ENCODE measurements around the gene DDAH2. TPM values are rescaled to one million over a fixed set of nuclear protein-coding genes. Genes with fewer than 3 reads are reported as not detected.

Gene DDAH2
- total RNA-seq, 3 donors from 2014 or later (not counting 1 experiment from before 2014, with no cell fraction given): 22.3 to 36.1 (median 24.6) TPM

DNA sequence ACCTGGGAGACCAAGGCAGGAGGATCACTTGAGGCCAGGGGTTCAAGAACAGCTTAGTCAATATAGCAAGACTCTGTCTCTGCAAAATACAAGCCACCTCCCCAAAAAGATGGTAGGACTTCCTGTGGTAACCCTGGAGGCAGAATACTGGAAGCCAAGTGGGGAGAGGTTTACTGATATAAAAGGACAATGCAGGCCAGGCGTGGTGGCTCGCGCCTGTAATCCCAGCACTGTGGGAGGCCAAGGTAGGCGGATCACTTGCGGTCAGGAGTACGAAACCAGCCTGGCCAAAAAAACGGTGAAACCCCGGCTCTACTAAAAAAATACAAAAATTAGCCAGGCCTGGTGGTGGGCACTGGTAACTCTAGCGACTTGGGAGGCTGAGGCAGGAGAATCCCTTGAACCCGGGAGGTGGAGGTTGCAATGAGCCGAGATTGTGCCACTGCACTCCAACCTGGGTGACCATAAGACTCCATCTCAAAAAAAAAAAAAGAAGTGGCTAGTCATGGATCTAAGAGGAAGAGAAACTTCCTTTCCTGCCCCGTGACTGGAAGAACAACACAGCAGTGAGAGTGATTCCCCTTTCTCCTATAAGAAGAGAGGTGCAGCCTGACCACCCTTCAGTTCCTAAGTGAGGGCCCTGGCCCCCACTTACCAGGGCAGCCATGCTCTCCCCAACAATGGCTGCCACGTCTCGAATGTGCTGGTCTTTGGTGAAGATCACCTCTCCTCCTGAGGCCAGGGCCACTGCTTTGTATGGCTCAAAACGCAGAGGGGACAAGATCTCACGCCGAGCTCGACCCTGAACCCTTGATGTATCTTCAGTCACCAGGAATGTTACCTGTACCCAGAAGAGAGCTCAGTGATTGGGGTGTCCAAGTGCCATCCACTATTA, 39.5 kb upstream of the DDAH2 start:
- Histone ChIP-seq H3K27me3 (ENCODE audit: control insufficient read depth, insufficient read depth, low read length) (no peaks in the 10 kb centered on the region), H3K27ac (ENCODE audit: low read length) (no peak overlapping the region), H3K4me3 (ENCODE audit: low read length) (no peak overlapping the region), H3K36me3 (ENCODE audit: control insufficient read depth, insufficient read depth, low read length) (no peaks in the 10 kb centered on the region), H3K9me3 (ENCODE audit: control insufficient read depth, insufficient read depth, low read length) (no peaks in the 10 kb centered on the region), H3K4me1 (ENCODE audit: control insufficient read depth, insufficient read depth, low read length) (peaks cover 33% of the 10 kb centered on the region)
- H3K36me3 Mint-ChIP-seq: no peaks in the 10 kb centered on the region
- DNase-seq: no peak
- intact Hi-C loops (cut with micrococcal nuclease): loop anchor here (1.0 kb wide), 1 partner anchor 39 kb away; the partner anchor contains the start of gene DDAH2
- no peaks in the 10 kb centered on the region for H3K9me3 Mint-ChIP-seq
- 96% methylated on average over 18 of the region's 18 CpGs for WGBS (ENCODE audit: insufficient coverage)
- no peaks in the 10 kb centered on the region for H3K27me3 Mint-ChIP-seq (ENCODE audit: low read depth in 2 of 2)
- no peak for ATAC-seq
- no peak overlapping the region for H3K27ac Mint-ChIP-seq
- no peak overlapping the region for H3K4me3 Mint-ChIP-seq
- peaks cover 6 to 28% of the 10 kb centered on the region in 2 donors for H3K4me1 Mint-ChIP-seq
- TF ChIP-seq, protein P1, sequence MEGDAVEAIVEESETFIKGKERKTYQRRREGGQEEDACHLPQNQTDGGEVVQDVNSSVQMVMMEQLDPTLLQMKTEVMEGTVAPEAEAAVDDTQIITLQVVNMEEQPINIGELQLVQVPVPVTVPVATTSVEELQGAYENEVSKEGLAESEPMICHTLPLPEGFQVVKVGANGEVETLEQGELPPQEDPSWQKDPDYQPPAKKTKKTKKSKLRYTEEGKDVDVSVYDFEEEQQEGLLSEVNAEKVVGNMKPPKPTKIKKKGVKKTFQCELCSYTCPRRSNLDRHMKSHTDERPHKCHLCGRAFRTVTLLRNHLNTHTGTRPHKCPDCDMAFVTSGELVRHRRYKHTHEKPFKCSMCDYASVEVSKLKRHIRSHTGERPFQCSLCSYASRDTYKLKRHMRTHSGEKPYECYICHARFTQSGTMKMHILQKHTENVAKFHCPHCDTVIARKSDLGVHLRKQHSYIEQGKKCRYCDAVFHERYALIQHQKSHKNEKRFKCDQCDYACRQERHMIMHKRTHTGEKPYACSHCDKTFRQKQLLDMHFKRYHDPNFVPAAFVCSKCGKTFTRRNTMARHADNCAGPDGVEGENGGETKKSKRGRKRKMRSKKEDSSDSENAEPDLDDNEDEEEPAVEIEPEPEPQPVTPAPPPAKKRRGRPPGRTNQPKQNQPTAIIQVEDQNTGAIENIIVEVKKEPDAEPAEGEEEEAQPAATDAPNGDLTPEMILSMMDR (IDR thresholded peaks at IDR 0.05): no peak

DNA sequence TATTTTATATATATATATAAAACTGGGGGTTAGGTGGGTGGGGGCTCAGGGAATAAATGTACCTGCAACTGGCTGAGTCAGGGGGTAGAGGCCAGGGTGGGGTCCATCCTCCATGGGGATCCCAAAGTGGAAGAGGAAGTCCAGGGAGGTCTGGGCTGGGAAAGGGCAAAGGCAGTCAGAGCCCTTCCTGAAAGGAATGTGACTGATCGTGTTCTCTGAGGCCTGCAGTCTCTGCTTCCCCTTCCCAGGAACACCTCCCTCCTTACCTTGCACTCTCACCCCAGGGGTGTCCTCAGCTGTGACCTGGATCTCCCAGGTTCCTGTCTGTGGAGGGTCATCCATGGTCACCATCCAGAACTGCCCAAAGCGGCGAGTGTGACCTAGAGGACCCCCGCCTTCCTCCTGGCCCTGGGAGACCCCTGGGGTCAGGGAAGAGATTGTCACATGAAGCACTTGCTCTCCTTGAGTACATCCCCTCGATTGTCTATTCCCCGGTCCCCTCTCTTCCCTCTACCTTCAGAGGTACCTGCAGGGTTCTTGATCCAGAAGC, 38.1 kb upstream of the DDAH2 start:
- Histone ChIP-seq H3K27ac (ENCODE audit: low read length) (no peak overlapping the region), H3K4me1 (ENCODE audit: control insufficient read depth, insufficient read depth, low read length) (peaks cover 19% of the 10 kb centered on the region), H3K36me3 (ENCODE audit: control insufficient read depth, insufficient read depth, low read length) (no peaks in the 10 kb centered on the region), H3K27me3 (ENCODE audit: control insufficient read depth, insufficient read depth, low read length) (no peaks in the 10 kb centered on the region), H3K4me3 (ENCODE audit: low read length) (no peak overlapping the region), H3K9me3 (ENCODE audit: control insufficient read depth, insufficient read depth, low read length) (no peaks in the 10 kb centered on the region)
- Mint-ChIP-seq H3K36me3 (no peaks in the 10 kb centered on the region), H3K9me3 (no peaks in the 10 kb centered on the region), H3K4me3 (no peak overlapping the region), H3K27ac (no peak overlapping the region), H3K4me1 (peaks cover 6 to 23% of the 10 kb centered on the region in 2 donors), H3K27me3 (ENCODE audit: low read depth in 2 of 2) (no peaks in the 10 kb centered on the region)
- intact Hi-C loops (cut with micrococcal nuclease): no loop called here
- DNase-seq (no peak), ATAC-seq (no peak)
- WGBS (ENCODE audit: insufficient coverage): 93% methylated on average over 6 of the region's 6 CpGs
- TF ChIP-seq, protein P1 (IDR thresholded peaks at IDR 0.05): no peak

DNA sequence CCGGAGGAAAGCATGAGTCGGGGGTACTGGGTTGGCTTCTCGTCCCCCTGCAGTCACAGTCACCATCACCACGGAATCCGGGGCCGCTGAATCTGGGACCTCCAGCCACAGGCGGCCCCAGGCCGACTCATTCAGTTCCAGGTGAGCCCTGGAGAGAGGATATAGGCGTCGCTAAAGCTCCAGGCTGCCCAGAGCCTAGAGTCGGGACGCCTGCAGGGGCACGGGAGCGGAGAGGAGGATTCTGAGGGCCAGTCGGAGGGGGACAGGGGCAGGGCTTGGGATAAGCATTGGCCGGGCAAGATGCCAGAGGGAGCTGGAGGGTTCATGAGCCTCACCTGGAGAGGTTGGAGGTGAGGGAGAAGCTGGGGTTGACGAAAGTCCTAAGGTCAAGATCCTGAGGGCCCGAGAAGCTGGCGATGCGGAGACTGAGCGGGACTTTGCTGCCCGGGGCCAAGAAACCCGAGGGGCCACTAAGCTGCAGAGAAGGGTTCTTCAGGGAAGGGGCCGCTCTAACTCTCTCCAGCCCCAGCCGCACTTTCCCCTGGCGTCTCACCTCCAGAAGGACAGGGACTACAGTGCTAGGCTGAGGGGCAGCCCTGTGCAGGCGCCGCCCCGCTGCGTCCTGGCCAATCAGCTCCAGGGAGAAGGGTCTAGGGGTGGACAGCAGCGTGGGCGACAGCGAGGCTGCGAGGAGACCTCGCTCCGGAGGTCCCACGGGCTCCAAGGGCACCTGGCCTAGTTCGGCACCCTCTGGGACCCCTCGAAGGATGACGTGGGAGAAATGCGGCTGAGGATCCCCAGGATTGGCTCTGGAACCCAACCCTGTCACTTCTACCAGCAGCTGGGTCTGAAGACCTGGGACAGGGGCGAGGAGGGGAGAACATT, 37.1 kb upstream of the DDAH2 start:
- intact Hi-C loops (cut with micrococcal nuclease): no loop called here
- H3K36me3 Mint-ChIP-seq: no peaks in the 10 kb centered on the region
- ATAC-seq (no peak), DNase-seq (no peak)
- Histone ChIP-seq H3K27me3 (ENCODE audit: control insufficient read depth, insufficient read depth, low read length) (no peaks in the 10 kb centered on the region), H3K4me1 (ENCODE audit: control insufficient read depth, insufficient read depth, low read length) (peaks cover 10% of the 10 kb centered on the region), H3K36me3 (ENCODE audit: control insufficient read depth, insufficient read depth, low read length) (peaks cover 3% of the 10 kb centered on the region), H3K27ac (ENCODE audit: low read length) (no peak overlapping the region), H3K4me3 (ENCODE audit: low read length) (no peak overlapping the region), H3K9me3 (ENCODE audit: control insufficient read depth, insufficient read depth, low read length) (no peaks in the 10 kb centered on the region)
- H3K4me1 Mint-ChIP-seq: peaks cover 6 to 19% of the 10 kb centered on the region in 2 donors
- no peaks in the 10 kb centered on the region for H3K27me3 Mint-ChIP-seq (ENCODE audit: low read depth in 2 of 2)
- no peak overlapping the region for H3K4me3 Mint-ChIP-seq
- TF ChIP-seq, protein P1 (IDR thresholded peaks at IDR 0.05): no peak
- H3K27ac Mint-ChIP-seq: no peak overlapping the region
- no peaks in the 10 kb centered on the region for H3K9me3 Mint-ChIP-seq
- WGBS (ENCODE audit: insufficient coverage): 90% methylated on average over 42 of the region's 42 CpGs

Data from natural killer cell (primary cell).